PC-3 (cell line): Measurements from ENCODE around the gene PDCD2. TPM values are rescaled to one million over a fixed set of nuclear protein-coding genes. Genes with fewer than 3 reads are reported as not detected.

ENCODE experiments used
- ATAC-seq: fragments of 200-7000 bp; cut with Tn5 transposase; 2 replicates; pipeline ENCODE4 v1.9.1; 2020; ENCODE audit warnings: mild to moderate bottlenecking, moderate library complexity
- BruUV-seq: library from RNA; stranded (reverse); fragments of 400-500 nt; replicated peaks from 2 replicates; lab custom pipeline; 2021; lab: Mats Ljungman, UMichigan
- CTCF ChIA-PET: fragments of 300-600 bp; sonication (Branson Sonifier 250); formaldehyde crosslinking; loops from one replicate; lab custom pipeline; 2022; ENCODE audit warnings: antibody characterized with exemption; lab: Charles Lee
- POLR2A ChIA-PET: fragments of 300-600 bp; sonication (Branson Sonifier 250); formaldehyde crosslinking; loops from one replicate; lab custom pipeline; 2022; ENCODE audit warnings: antibody characterized with exemption; ENCODE audit not compliant: unreplicated experiment; lab: Charles Lee
- DNase-seq: peaks from one replicate; pipeline ENCODE4 v3.0.0-alpha.2; 2015
- H2AFZ ChIP-seq: fragments of 300-600 bp; sonication (generic); 2 replicates; pipeline ENCODE4 v1.6.0; 2016; ENCODE audit warnings: antibody characterized with exemption, low read length
- H3F3A ChIP-seq: fragments of 300-600 bp; sonication (generic); one replicate; pipeline ENCODE4 v1.6.0; 2017; ENCODE audit warnings: antibody characterized with exemption, low read length, control low read depth, mild to moderate bottlenecking; ENCODE audit not compliant: unreplicated experiment
- H3K27ac ChIP-seq: fragments of 300-600 bp; sonication (generic); 2 replicates; pipeline ENCODE4 v1.5.1; 2016; ENCODE audit warnings: mild to moderate bottlenecking, low read length
- H3K27me3 ChIP-seq: fragments of 300-600 bp; sonication (generic); 2 replicates; pipeline ENCODE4 v1.6.1; 2016; ENCODE audit warnings: low read length, mixed read lengths
- H3K36me3 ChIP-seq: fragments of 300-600 bp; sonication (generic); 2 replicates; pipeline ENCODE4 v1.6.1; 2016; ENCODE audit warnings: low read depth, mixed run types, low read length, mixed read lengths
- H3K4me1 ChIP-seq: fragments of 300-600 bp; sonication (generic); 2 replicates; pipeline ENCODE4 v1.5.1; 2016; ENCODE audit warnings: low read length; ENCODE audit not compliant: insufficient read depth
- H3K4me2 ChIP-seq: fragments of 300-600 bp; sonication (generic); 2 replicates; pipeline ENCODE4 v1.6.0; 2016; ENCODE audit warnings: low read length
- H3K4me3 ChIP-seq: fragments of 300-600 bp; sonication (generic); 2 replicates; pipeline ENCODE4 v1.5.1; 2016; ENCODE audit warnings: mild to moderate bottlenecking, low read length, mixed read lengths
- H3K79me2 ChIP-seq: fragments of 300-600 bp; sonication (generic); 2 replicates; pipeline ENCODE4 v1.6.1; 2017; ENCODE audit warnings: low read length, mixed read lengths
- H3K9ac ChIP-seq: fragments of 300-600 bp; sonication (generic); 2 replicates; pipeline ENCODE4 v1.6.0; 2016; ENCODE audit warnings: mild to moderate bottlenecking, low read length
- H3K9me2 ChIP-seq: fragments of 300-600 bp; sonication (generic); replicated peaks from 2 replicates; pipeline ENCODE4 v1.6.1; 2016; ENCODE audit warnings: mixed run types, low read length, mixed read lengths
- H3K9me3 ChIP-seq: fragments of 300-600 bp; sonication (generic); 2 replicates; pipeline ENCODE4 v1.6.1; 2016; ENCODE audit warnings: low read length, mixed read lengths
- H4K20me1 ChIP-seq: fragments of 300-600 bp; sonication (generic); 2 replicates; pipeline ENCODE4 v1.6.1; 2016; ENCODE audit warnings: low read length, mixed read lengths
- EZH2 ChIP-seq: fragments of 300-600 bp; sonication (generic); IDR thresholded peaks from one replicate; pipeline ENCODE4 v1.6.1; 2017; ENCODE audit warnings: antibody characterized with exemption, mild to moderate bottlenecking, low read length; ENCODE audit not compliant: unreplicated experiment
- EZH2phosphoT487 ChIP-seq: fragments of 300-600 bp; sonication (generic); IDR thresholded peaks from 2 replicates; pipeline ENCODE4 v1.6.1; 2018; ENCODE audit warnings: mild to moderate bottlenecking, antibody characterized with exemption, low read length, borderline replicate concordance
- intact Hi-C: fragments of 100-400 bp; cut with micrococcal nuclease; formaldehyde crosslinking; loops from 2 replicates; pipeline ENCODE4 v1.9.0; 2023
- total RNA-seq: library from RNA; depleted of rRNA; stranded (reverse); fragments of >200 nt; gene quantifications from 2 replicates; pipeline ENCODE4 v1.2.3, GENCODE V29; 2014
- TF ChIP-seq, protein P1 (sequence below): fragments of 300-600 bp; sonication (generic); conservative IDR thresholded peaks from 2 replicates; pipeline ENCODE4 v1.5.1; 2017; ENCODE audit warnings: antibody characterized with exemption, low read depth, mild to moderate bottlenecking, low read length

Gene PDCD2
- total RNA-seq, 1 experiment from 2014 or later = 95.4 TPM

GRCh38 chr6:170555305-170555704 is 29.1 kb downstream of the PDCD2 start:
- TF ChIP-seq EZH2 (no peak), EZH2phosphoT487 (no peak)
- TF ChIP-seq, protein P1, sequence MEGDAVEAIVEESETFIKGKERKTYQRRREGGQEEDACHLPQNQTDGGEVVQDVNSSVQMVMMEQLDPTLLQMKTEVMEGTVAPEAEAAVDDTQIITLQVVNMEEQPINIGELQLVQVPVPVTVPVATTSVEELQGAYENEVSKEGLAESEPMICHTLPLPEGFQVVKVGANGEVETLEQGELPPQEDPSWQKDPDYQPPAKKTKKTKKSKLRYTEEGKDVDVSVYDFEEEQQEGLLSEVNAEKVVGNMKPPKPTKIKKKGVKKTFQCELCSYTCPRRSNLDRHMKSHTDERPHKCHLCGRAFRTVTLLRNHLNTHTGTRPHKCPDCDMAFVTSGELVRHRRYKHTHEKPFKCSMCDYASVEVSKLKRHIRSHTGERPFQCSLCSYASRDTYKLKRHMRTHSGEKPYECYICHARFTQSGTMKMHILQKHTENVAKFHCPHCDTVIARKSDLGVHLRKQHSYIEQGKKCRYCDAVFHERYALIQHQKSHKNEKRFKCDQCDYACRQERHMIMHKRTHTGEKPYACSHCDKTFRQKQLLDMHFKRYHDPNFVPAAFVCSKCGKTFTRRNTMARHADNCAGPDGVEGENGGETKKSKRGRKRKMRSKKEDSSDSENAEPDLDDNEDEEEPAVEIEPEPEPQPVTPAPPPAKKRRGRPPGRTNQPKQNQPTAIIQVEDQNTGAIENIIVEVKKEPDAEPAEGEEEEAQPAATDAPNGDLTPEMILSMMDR = no peak
- no peaks in the 10 kb centered on the region for H3K9me3 ChIP-seq
- H3K9me2 ChIP-seq = no peaks in the 10 kb centered on the region
- ATAC-seq (no peak), DNase-seq (no peak)
- H3K79me2 ChIP-seq = peaks cover 72% of the 10 kb centered on the region
- no peaks in the 10 kb centered on the region for H3F3A ChIP-seq
- BruUV-seq = no TSS peak
- peak overlapping the region; percentile 97 for H3K4me3 ChIP-seq
- no peak overlapping the region for H3K27ac ChIP-seq
- peak overlapping the region; percentile 95 for H3K4me2 ChIP-seq
- peaks cover 22% of the 10 kb centered on the region; the same call in 1 of the 2 replicates for H3K4me1 ChIP-seq
- peaks cover 2% of the 10 kb centered on the region for H3K36me3 ChIP-seq
- peak overlapping the region; percentile 93 for H3K9ac ChIP-seq
- no peak overlapping the region for H2AFZ ChIP-seq
- intact Hi-C loops = loop anchor here (10.0 kb wide), 1 partner anchor 831 kb away; the partner anchor contains the start of gene PHF10
- H3K27me3 ChIP-seq = no peaks in the 10 kb centered on the region
- peaks cover 25% of the 10 kb centered on the region for H4K20me1 ChIP-seq
- POLR2A ChIA-PET = no interaction called here
- CTCF ChIA-PET = no interaction called here

DNA sequence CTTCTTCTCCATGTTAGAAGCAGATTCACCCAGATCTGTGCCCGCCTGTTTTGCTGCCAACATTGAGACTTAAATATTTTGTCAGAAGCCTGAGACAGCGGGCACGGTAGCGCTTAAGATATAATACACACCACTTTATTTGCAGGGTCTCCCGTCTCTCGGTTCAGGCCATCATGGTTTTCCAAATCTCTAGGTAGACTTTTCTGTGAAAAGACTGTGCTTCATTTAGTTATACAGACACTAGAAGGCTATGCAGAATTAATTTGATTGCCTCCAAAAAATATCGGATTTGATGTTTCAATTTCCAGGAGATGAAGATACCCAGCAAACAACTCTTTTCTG is 29.7 kb downstream of the PDCD2 start:
- no peak for ATAC-seq
- peaks cover 78% of the 10 kb centered on the region for H3K79me2 ChIP-seq
- H3K36me3 ChIP-seq = peaks cover 7% of the 10 kb centered on the region
- H3K4me3 ChIP-seq = peak overlapping the region; percentile 97
- no peak for DNase-seq
- ChIA-PET POLR2A (no interaction called here), CTCF (no interaction called here)
- H3K9me3 ChIP-seq = no peaks in the 10 kb centered on the region
- intact Hi-C loops = loop anchor here (10.0 kb wide), 1 partner anchor 830 kb away; the partner anchor contains the start of gene PHF10
- H3F3A ChIP-seq = no peaks in the 10 kb centered on the region
- H4K20me1 ChIP-seq = peaks cover 30% of the 10 kb centered on the region
- peak overlapping the region; percentile 28; the same call in 1 of the 2 replicates for H3K27ac ChIP-seq
- TF ChIP-seq EZH2 (no peak), EZH2phosphoT487 (no peak)
- TF ChIP-seq, protein P1 = no peak
- H3K4me2 ChIP-seq = peak overlapping the region; percentile 95
- no TSS peak for BruUV-seq
- peaks cover 27% of the 10 kb centered on the region; the same call in 1 of the 2 replicates for H3K4me1 ChIP-seq
- H3K9ac ChIP-seq = peak overlapping the region; percentile 93
- H3K9me2 ChIP-seq = no peaks in the 10 kb centered on the region
- H2AFZ ChIP-seq = peak overlapping the region; percentile 74
- H3K27me3 ChIP-seq = no peaks in the 10 kb centered on the region

DNA sequence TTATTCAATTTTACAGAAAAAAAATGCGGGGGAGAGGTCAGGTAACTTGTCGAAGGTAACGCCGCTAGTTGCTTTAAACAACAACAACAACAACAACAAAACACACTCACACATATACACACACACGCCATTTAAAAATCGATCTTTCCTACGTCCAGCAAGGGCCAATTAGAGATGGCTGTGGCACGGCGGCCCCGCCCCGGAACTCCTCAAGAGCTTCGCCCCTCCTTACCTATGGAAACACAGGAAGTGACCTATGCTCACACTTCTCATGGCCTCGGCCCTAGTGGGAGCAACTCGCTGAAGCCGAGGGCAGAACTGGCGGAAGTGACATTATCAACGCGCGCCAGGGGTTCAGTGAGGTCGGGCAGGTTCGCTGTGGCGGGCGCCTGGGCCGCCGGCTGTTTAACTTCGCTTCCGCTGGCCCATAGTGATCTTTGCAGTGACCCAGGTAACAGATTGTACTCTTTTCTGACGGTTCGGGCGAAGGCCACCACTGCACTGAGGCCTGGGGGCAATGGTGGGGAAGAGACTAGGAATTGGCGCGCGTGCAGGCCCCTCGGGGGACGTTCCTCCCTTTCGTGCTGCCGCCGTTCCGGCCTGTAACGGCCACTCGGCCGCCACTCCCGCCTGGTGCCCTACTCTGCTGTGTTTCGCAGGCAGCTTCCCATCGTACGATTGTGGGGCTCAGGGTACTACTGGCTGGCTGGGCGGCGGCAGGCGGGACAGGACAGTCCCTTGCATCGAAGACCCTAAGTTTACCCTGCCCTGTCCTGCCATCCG is 30.2 kb downstream of the PDCD2 start, which contains the start of gene TBP:
TSS of gene TBP (plus strand) at position 357 of the 783 bp plus-strand sequence. CDS start 2,661 bp downstream, outside the sequence.
- H3K27ac ChIP-seq = peak within 1 kb of the TSS; percentile 85
- ATAC-seq (peak; percentile 91), DNase-seq (peak; percentile 95)
- intact Hi-C loops = loop anchor here (10.0 kb wide), 1 partner anchor 829 kb away; the partner anchor contains the start of gene PHF10
- H3K9me2 ChIP-seq = no peaks in the 10 kb centered on the region
- TSS peak; percentile 59 for BruUV-seq
- H3K9ac ChIP-seq = peak within 1 kb of the TSS; percentile 95
- no peaks in the 10 kb centered on the region for H3K9me3 ChIP-seq
- H4K20me1 ChIP-seq = peaks cover 36% of the 10 kb centered on the region
- peaks cover 13% of the 10 kb centered on the region for H3K36me3 ChIP-seq
- peak within 1 kb of the TSS; percentile 97 for H3K4me3 ChIP-seq
- peaks cover 81% of the 10 kb centered on the region for H3K79me2 ChIP-seq
- no peak for TF ChIP-seq EZH2phosphoT487
- TF ChIP-seq, protein P1 = no peak
- TF ChIP-seq EZH2 = no peak
- ChIA-PET CTCF (no interaction called here), POLR2A (no interaction called here)
- peaks cover 30% of the 10 kb centered on the region; the same call in 1 of the 2 replicates for H3K4me1 ChIP-seq
- peak within 1 kb of the TSS; percentile 98 for H3K4me2 ChIP-seq
- no peaks in the 10 kb centered on the region for H3F3A ChIP-seq
- peak within 1 kb of the TSS; percentile 97 for H2AFZ ChIP-seq
- H3K27me3 ChIP-seq = no peaks in the 10 kb centered on the region
